Measurements from ENCODE around the gene QRSL1. TPM values are rescaled to one million over a fixed set of nuclear protein-coding genes. Genes with fewer than 3 reads are reported as not detected.

QRSL1 gene
- total and polyA plus RNA-seq, 9 of the 15 experiments (the other 6 are each of a cell fraction or from before 2014, with no cell fraction given) = 14.6 to 31.5 (median 23.0) TPM

DNA sequence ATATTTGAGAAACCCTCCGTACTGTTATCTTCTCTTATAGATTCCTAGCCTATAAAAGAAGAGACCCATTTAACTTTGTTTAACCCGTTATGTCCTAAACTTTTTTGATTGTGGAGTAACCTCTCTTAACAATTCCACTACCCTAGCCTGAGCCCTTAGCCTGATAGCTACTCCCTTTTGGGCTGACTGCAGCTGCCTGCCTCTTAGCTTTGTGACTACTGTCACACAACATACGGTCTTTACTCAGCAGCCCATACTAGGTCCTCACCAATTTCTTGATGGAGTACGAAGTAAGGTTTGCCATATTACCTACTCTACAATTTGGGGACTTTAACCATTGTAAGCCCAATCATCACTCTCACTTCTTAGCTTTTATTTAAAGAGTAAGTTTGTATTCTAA, 72.7 kb downstream of the QRSL1 start (continued):
- TF ChIP-seq, protein P1, sequence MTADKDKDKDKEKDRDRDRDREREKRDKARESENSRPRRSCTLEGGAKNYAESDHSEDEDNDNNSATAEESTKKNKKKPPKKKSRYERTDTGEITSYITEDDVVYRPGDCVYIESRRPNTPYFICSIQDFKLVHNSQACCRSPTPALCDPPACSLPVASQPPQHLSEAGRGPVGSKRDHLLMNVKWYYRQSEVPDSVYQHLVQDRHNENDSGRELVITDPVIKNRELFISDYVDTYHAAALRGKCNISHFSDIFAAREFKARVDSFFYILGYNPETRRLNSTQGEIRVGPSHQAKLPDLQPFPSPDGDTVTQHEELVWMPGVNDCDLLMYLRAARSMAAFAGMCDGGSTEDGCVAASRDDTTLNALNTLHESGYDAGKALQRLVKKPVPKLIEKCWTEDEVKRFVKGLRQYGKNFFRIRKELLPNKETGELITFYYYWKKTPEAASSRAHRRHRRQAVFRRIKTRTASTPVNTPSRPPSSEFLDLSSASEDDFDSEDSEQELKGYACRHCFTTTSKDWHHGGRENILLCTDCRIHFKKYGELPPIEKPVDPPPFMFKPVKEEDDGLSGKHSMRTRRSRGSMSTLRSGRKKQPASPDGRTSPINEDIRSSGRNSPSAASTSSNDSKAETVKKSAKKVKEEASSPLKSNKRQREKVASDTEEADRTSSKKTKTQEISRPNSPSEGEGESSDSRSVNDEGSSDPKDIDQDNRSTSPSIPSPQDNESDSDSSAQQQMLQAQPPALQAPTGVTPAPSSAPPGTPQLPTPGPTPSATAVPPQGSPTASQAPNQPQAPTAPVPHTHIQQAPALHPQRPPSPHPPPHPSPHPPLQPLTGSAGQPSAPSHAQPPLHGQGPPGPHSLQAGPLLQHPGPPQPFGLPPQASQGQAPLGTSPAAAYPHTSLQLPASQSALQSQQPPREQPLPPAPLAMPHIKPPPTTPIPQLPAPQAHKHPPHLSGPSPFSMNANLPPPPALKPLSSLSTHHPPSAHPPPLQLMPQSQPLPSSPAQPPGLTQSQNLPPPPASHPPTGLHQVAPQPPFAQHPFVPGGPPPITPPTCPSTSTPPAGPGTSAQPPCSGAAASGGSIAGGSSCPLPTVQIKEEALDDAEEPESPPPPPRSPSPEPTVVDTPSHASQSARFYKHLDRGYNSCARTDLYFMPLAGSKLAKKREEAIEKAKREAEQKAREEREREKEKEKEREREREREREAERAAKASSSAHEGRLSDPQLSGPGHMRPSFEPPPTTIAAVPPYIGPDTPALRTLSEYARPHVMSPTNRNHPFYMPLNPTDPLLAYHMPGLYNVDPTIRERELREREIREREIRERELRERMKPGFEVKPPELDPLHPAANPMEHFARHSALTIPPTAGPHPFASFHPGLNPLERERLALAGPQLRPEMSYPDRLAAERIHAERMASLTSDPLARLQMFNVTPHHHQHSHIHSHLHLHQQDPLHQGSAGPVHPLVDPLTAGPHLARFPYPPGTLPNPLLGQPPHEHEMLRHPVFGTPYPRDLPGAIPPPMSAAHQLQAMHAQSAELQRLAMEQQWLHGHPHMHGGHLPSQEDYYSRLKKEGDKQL (CRISPR knock-in tag; IDR thresholded peaks at IDR 0.05; ENCODE audit: borderline replicate concordance) = no peak
- TF ChIP-seq ZNF384 (IDR thresholded peaks at IDR 0.05; ENCODE audit: low read depth, low read length) (no peak), HSF4 (CRISPR knock-in tag; IDR thresholded peaks at IDR 0.05; ENCODE audit: borderline replicate concordance) (no peak), ZNF263 (CRISPR knock-in tag; IDR thresholded peaks at IDR 0.05; ENCODE audit: borderline replicate concordance) (no peak), CBX8 (IDR thresholded peaks at IDR 0.05; ENCODE audit: borderline replicate concordance, extremely low read depth, low read depth, low read length, poor library complexity, severe bottlenecking) (no peak), CEBPG (CRISPR knock-in tag; IDR thresholded peaks at IDR 0.05) (no peak), CEBPG (tag; conservative IDR thresholded peaks at IDR 0.05 in 1 of 2, IDR thresholded peaks at IDR 0.05 in 1 of 2) (no peak), RBM39 (optimal IDR thresholded peaks at IDR 0.05; ENCODE audit: low read depth, low read length) (no peak)

Measured in K562 (cell line).